ENCODE measurements around the gene TNPO3.

- TF ChIP-seq EZH2phosphoT487 (IDR thresholded peaks at IDR 0.05; ENCODE audit: borderline replicate concordance): no peak
- no peak for TF ChIP-seq CTCF (IDR thresholded peaks at IDR 0.05 in 2 of 3, conservative IDR thresholded peaks at IDR 0.05 in 1 of 3; ENCODE audit: borderline replicate concordance in 1 of 3, insufficient read depth in 1 of 3, low read depth in 2 of 3, low read length in 2 of 3)
- TF ChIP-seq POLR2A (IDR thresholded peaks at IDR 0.05; ENCODE audit: borderline replicate concordance, extremely low read depth, insufficient read depth, insufficient read length): no peak
Measured at GRCh38 chr7:128931190-128931798, 123.6 kb downstream of the TNPO3 start.
